ENCODE measurements around the gene AP3B1.

GRCh38 chr5:78132507-78132906, 162.0 kb downstream of the AP3B1 start:
- TF ChIP-seq EP300 (IDR thresholded peaks at IDR 0.05) (no peak), POLR2AphosphoS5 (IDR thresholded peaks at IDR 0.05) (no peak), POLR2A (IDR thresholded peaks at IDR 0.05; ENCODE audit: low read depth) (no peak)
- TF ChIP-seq, protein P1, sequence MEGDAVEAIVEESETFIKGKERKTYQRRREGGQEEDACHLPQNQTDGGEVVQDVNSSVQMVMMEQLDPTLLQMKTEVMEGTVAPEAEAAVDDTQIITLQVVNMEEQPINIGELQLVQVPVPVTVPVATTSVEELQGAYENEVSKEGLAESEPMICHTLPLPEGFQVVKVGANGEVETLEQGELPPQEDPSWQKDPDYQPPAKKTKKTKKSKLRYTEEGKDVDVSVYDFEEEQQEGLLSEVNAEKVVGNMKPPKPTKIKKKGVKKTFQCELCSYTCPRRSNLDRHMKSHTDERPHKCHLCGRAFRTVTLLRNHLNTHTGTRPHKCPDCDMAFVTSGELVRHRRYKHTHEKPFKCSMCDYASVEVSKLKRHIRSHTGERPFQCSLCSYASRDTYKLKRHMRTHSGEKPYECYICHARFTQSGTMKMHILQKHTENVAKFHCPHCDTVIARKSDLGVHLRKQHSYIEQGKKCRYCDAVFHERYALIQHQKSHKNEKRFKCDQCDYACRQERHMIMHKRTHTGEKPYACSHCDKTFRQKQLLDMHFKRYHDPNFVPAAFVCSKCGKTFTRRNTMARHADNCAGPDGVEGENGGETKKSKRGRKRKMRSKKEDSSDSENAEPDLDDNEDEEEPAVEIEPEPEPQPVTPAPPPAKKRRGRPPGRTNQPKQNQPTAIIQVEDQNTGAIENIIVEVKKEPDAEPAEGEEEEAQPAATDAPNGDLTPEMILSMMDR (IDR thresholded peaks at IDR 0.05): no peak
